Peyer's patch (tissue), 4 donors: ENCODE data around the gene BPIFB4. TPM values are rescaled to one million over a fixed set of nuclear protein-coding genes. Genes with fewer than 3 reads are reported as not detected.
"Not testable (repeated sequence)": the region's sequence is repeated elsewhere in the genome, so short reads cannot be mapped to it uniquely, and the experiment has no call there.

Experiments
- DNase-seq, 3 donors: peaks; one replicate each; pipeline ENCODE4 v3.0.0-alpha.2; 2017 to 2019
- H3K27ac ChIP-seq, 4 donors: fragments of 200-600 bp; sonication (generic); one replicate each; pipeline ENCODE4 v1.5.1; 2016 to 2019
- H3K27me3 ChIP-seq, 2 donors: fragments of 200-600 bp; sonication (generic); one replicate each; pipeline ENCODE4 v1.5.1; 2019
- H3K36me3 ChIP-seq, 3 donors: fragments of 200-600 bp; sonication (generic); one replicate each; pipeline ENCODE4 v1.5.1; 2016 to 2019
- H3K4me1 ChIP-seq, 4 donors: fragments of 200-600 bp; sonication (generic); one replicate each; pipeline ENCODE4 v1.5.1; 2016 to 2019
- H3K4me3 ChIP-seq, 4 donors: fragments of 200-600 bp; sonication (generic); 1 replicate in 3 of 4; 2 replicates in 1 of 4; pipeline ENCODE4 v1.5.1; 2016 to 2019; ENCODE audit warnings: mild to moderate bottlenecking in 1 of 4
- H3K9me3 ChIP-seq, 4 donors: fragments of 200-600 bp; sonication (generic); one replicate each; pipeline ENCODE4 v1.5.1; 2016 to 2019; ENCODE audit warnings: mild to moderate bottlenecking in 1 of 4
- POLR2A ChIP-seq, 2 donors: fragments of 450-650 bp; IDR thresholded peaks; one replicate each; pipeline ENCODE4 v1.5.1; 2017; ENCODE audit warnings: antibody characterized with exemption in 2 of 2, mild to moderate bottlenecking in 2 of 2, moderate library complexity in 2 of 2
- total RNA-seq, 4 donors: library from RNA; depleted of rRNA; stranded (reverse); fragments of >200 nt; gene quantifications; one replicate each; pipeline ENCODE4 v1.1.0, GENCODE V29; 2016
- TF ChIP-seq, protein P1 (sequence below), 6 experiments: fragments of 450-650 bp in 4 of 6; fragments of 200-600 bp in 2 of 6; sonication (generic) in 1 of 6; IDR thresholded peaks; one replicate each; pipeline ENCODE4 v1.5.1; 2017 to 2019; ENCODE audit warnings: antibody characterized with exemption in 6 of 6, mild to moderate bottlenecking in 3 of 6, moderate library complexity in 1 of 6

Gene BPIFB4
- total RNA-seq, 4 donors from 2014 or later = not detected

GRCh38 chr20:33108661-33109060 is 29.2 kb downstream of the BPIFB4 start:
- Histone ChIP-seq H3K4me3 (no peak overlapping the region), H3K36me3 (no peaks in the 10 kb centered on the region), H3K27ac (no peak overlapping the region), H3K27me3 (no peaks in the 10 kb centered on the region), H3K4me1 (no peaks in the 10 kb centered on the region), H3K9me3 (no peaks in the 10 kb centered on the region)
- TF ChIP-seq, protein P1, sequence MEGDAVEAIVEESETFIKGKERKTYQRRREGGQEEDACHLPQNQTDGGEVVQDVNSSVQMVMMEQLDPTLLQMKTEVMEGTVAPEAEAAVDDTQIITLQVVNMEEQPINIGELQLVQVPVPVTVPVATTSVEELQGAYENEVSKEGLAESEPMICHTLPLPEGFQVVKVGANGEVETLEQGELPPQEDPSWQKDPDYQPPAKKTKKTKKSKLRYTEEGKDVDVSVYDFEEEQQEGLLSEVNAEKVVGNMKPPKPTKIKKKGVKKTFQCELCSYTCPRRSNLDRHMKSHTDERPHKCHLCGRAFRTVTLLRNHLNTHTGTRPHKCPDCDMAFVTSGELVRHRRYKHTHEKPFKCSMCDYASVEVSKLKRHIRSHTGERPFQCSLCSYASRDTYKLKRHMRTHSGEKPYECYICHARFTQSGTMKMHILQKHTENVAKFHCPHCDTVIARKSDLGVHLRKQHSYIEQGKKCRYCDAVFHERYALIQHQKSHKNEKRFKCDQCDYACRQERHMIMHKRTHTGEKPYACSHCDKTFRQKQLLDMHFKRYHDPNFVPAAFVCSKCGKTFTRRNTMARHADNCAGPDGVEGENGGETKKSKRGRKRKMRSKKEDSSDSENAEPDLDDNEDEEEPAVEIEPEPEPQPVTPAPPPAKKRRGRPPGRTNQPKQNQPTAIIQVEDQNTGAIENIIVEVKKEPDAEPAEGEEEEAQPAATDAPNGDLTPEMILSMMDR (IDR thresholded peaks at IDR 0.05) = no peak
- no peak for TF ChIP-seq POLR2A (IDR thresholded peaks at IDR 0.05)
- no peak for DNase-seq

DNA sequence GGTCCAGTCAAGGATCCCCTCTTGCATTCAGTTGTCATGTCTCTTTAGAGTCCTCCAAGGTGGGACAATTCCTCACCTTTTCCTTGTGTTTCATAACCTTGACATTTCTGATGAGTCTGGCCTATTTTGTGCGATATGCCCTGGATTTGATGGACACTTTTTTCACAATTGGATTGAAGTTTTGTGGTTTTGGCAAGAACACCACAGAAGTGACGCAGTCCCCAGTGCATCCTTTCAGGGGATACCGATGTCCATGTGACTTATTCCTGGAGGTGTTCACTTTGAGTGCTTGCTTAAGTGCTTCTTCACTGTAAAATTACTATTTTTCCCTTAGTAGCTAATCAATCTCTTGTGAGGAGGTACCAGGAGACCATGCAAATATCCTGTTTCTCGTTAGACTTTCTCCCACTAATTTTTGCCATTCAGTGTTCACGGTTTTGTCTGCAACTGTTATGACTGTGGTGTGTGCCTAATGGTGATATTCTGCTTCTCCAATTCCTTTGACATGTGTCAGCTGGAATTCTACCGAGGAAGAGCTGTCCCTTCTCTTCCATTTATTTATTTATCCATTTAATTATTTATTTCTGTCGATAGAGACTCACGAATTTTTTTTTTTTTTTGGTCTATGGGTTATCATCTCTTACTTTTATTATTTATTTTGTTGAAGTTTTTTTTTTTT is 30.8 kb downstream of the BPIFB4 start:
- no peaks in the 10 kb centered on the region for H3K9me3 ChIP-seq
- H3K27me3 ChIP-seq = no peaks in the 10 kb centered on the region
- H3K4me3 ChIP-seq = no peak overlapping the region
- no peak for DNase-seq
- no peaks in the 10 kb centered on the region for H3K36me3 ChIP-seq
- no peaks in the 10 kb centered on the region for H3K4me1 ChIP-seq
- H3K27ac ChIP-seq = no peak overlapping the region
- no peak for TF ChIP-seq POLR2A (IDR thresholded peaks at IDR 0.05)
- TF ChIP-seq, protein P1 (IDR thresholded peaks at IDR 0.05) = no peak

DNA sequence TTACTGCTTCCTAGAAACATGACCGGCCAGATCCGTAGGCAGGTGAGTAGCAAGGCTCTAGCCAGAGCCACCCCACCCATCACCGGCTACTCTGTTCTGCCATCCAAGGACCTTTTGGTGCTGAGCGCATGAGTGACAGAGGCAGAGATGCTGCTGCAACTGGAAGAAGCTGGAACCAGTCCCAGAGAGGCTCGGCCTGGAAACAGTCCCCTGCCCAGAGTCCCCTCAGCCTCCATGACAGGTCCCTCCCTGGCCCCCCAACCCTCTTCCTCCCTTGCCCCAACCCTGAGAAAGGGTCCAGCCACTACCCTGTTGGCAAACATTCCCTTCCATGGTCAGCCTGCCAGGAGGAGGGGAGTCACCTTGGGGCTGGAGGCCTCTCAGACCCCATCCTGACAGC is 31.9 kb downstream of the BPIFB4 start:
- Histone ChIP-seq H3K9me3 (no peaks in the 10 kb centered on the region), H3K27me3 (no peaks in the 10 kb centered on the region), H3K4me3 (no peak overlapping the region), H3K36me3 (no peaks in the 10 kb centered on the region), H3K4me1 (no peaks in the 10 kb centered on the region), H3K27ac (no peak overlapping the region)
- no peak for DNase-seq
- TF ChIP-seq POLR2A (IDR thresholded peaks at IDR 0.05) = no peak
- TF ChIP-seq, protein P1 (IDR thresholded peaks at IDR 0.05) = no peak

- no peaks in the 10 kb centered on the region for H3K9me3 ChIP-seq
- no peaks in the 10 kb centered on the region for H3K27me3 ChIP-seq
- no peaks in the 10 kb centered on the region for H3K4me1 ChIP-seq
- no peak for DNase-seq
- TF ChIP-seq, protein P1 (IDR thresholded peaks at IDR 0.05) = no peak
- no peak for TF ChIP-seq POLR2A (IDR thresholded peaks at IDR 0.05)
- H3K36me3 ChIP-seq = no peaks in the 10 kb centered on the region
- H3K27ac ChIP-seq = no peak overlapping the region
- no peak overlapping the region for H3K4me3 ChIP-seq
These were observed 33.3 kb downstream of the BPIFB4 start for GRCh38 chr20:33112547-33113386.

DNA sequence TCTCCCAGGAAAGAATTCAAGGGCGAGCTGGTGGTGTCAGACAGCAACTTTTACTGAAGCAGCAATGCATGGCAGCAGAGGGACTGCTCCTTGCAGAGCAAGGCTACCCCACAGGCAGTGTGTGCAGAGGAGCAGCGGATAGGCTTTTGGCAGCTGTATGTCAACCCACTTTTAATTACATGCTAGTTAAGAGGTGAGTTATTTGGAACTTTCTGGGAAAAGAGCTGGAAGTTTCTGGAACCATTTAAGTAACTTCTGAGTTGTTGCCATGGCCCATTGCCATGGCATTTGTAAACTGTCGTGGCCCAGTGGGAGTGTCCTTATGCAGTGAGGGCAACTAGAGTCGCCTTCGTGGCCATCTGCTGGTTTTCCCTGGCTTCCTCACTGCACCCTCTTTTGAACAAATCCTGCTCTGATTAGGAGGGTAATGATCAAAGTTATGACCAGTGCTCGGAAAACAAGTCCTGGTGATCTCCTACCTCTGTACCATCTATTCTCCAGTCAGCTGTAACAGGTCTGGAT is 34.0 kb downstream of the BPIFB4 start:
- Histone ChIP-seq H3K9me3 (no peaks in the 10 kb centered on the region), H3K27ac (no peak overlapping the region), H3K4me3 (no peak overlapping the region), H3K4me1 (no peaks in the 10 kb centered on the region), H3K36me3 (no peaks in the 10 kb centered on the region), H3K27me3 (no peaks in the 10 kb centered on the region)
- no peak for DNase-seq
- TF ChIP-seq, protein P1 (IDR thresholded peaks at IDR 0.05) = no peak
- no peak for TF ChIP-seq POLR2A (IDR thresholded peaks at IDR 0.05)

GRCh38 chr20:33115501-33115900 is 36.1 kb downstream of the BPIFB4 start:
- H3K4me1 ChIP-seq, H3K27me3 ChIP-seq, H3K36me3 ChIP-seq, H3K4me3 ChIP-seq, DNase-seq, H3K9me3 ChIP-seq, H3K27ac ChIP-seq: not testable (repeated sequence)
